ENCODE data around the gene TNRC6B.

- no peak for TF ChIP-seq CTCF (IDR thresholded peaks at IDR 0.05; ENCODE audit: poor library complexity)
- TF ChIP-seq EZH2 (IDR thresholded peaks at IDR 0.05; ENCODE audit: borderline replicate concordance), result no peak
Observed at GRCh38 chr22:40243891-40244290, 66.2 kb downstream of the TNRC6B start.
